AG09319 (cell line): ENCODE data around the gene PHF24.

Source experiments
- DNase-seq: peaks from one replicate; pipeline ENCODE4 v3.0.0-alpha.2; 2010; ENCODE audit warnings: low read depth; ENCODE audit errors: extremely low read depth
- CTCF ChIP-seq: IDR thresholded peaks from 2 replicates; pipeline ENCODE4 v1.5.1; 2011; ENCODE audit warnings: low read depth, mild to moderate bottlenecking, inconsistent platforms, low read length, moderate library complexity

The PHF24 gene

DNA sequence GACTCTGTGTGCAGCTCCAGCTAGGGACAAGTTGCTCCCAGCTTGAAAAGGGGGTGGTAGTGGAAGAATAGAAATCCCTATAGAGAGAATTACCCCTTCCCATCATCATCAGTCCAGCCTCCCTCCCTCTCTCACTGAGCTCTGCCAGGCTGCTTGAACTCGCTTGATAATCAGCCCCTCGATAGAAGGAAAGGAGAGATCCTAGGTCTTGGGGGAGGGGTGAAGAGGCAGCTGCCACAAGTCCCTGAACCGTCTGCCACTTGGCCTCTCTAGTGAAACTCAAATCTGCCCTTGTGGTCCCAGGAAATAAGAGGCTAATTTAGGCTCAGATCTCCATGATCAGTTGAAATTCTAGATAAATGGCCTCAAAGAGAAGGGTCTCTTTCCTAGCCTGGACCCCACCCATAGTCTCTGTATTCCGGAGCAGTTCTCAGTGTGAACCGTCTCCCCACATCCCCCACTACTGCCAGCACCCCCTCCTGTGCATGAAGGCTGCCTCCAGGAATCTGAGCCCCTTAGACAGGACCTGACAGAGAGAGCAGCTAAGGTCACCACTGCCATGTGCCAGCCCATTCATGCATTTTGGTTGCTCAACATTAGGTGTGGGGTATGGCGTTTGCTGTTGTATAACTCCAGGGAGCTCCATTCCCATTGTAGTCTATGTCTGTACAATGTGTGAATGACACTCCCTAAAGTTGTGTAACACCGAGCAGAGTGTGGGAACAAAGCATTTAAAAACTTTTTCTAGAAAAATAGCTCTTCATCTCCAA is 37.0 kb downstream of the PHF24 start:
- TF ChIP-seq CTCF, result no peak
- no peak for DNase-seq

- TF ChIP-seq CTCF, result no peak
- no peak for DNase-seq
Observed at GRCh38 chr9:34995670-34996060, 37.6 kb downstream of the PHF24 start.

GRCh38 chr9:34996181-34996904 is 38.3 kb downstream of the PHF24 start:
- TF ChIP-seq CTCF, result no peak
- DNase-seq, result no peak

- TF ChIP-seq CTCF, result no peak
Observed at GRCh38 chr9:34996905-34997279, 38.8 kb downstream of the PHF24 start.

GRCh38 chr9:34997379-34997781 is 39.3 kb downstream of the PHF24 start:
- TF ChIP-seq CTCF, result no peak
- DNase-seq, result no peak

More at GRCh38 chr9:34996905-34997279, 38.8 kb downstream of the PHF24 start:
- DNase-seq, result no peak

DNA sequence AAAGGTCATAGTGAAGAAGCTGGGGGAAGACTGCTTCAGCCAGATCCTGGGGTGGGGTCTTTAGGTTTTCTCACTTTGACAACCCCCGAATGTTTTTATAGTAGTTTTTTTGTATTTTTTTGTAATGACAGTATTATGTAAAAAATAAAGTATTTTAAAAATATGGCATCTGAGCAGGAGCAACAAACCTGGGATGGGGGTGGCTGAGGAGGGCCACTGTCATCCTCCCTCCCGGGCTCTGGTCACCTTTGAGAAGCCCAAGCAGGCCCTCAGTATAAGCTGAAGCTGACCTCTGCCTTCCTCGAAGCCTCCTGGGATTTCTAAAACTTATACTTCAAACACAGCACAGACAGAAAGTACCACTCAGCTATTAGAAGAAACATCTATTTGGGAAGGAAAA is 40.2 kb downstream of the PHF24 start:
- no peak for TF ChIP-seq CTCF
- DNase-seq, result no peak

- TF ChIP-seq CTCF, result no peak
- no peak for DNase-seq
Observed at GRCh38 chr9:34999576-34999975, 41.5 kb downstream of the PHF24 start.
